Sigmoid colon (tissue), 4 donors: ENCODE results near the gene TMEM255B.

ENCODE experiments used
- CTCF ChIP-seq, 4 experiments: fragments of 450-650 bp in 3 of 4; fragments of 200-600 bp in 1 of 4; IDR thresholded peaks; one replicate each; pipeline ENCODE4 v1.5.1; 2016 to 2019; ENCODE audit warnings: antibody characterized with exemption in 4 of 4, mild to moderate bottlenecking in 3 of 4, moderate library complexity in 2 of 4
- EP300 ChIP-seq, 4 donors: sonication (generic); formaldehyde crosslinking; IDR thresholded peaks; one replicate each; pipeline ENCODE4 v1.6.1; 2017; ENCODE audit warnings: antibody characterized with exemption in 4 of 4
- POLR2A ChIP-seq, 2 donors: fragments of 450-650 bp; IDR thresholded peaks; one replicate each; pipeline ENCODE4 v1.6.1; 2016; ENCODE audit warnings: antibody characterized with exemption in 2 of 2, mild to moderate bottlenecking in 2 of 2, moderate library complexity in 2 of 2
- POLR2AphosphoS5 ChIP-seq, 4 donors: sonication (generic); formaldehyde crosslinking; IDR thresholded peaks; one replicate each; pipeline ENCODE4 v1.6.1; 2017; ENCODE audit warnings: antibody characterized with exemption in 4 of 4

GRCh38 chr13:113796964-113797676, 38.1 kb downstream of the TMEM255B start:
- no peak for TF ChIP-seq CTCF (IDR thresholded peaks at IDR 0.05)
- no peak for TF ChIP-seq POLR2AphosphoS5 (IDR thresholded peaks at IDR 0.05)
- no peak for TF ChIP-seq POLR2A (IDR thresholded peaks at IDR 0.05)
- no peak for TF ChIP-seq EP300 (IDR thresholded peaks at IDR 0.05)
